ENCODE data around the gene THUMPD2. TPM values are rescaled to one million over a fixed set of nuclear protein-coding genes. Genes with fewer than 3 reads are reported as not detected.

THUMPD2 gene
- total RNA-seq, 1 experiment from 2014 or later, result 19.6 TPM

DNA sequence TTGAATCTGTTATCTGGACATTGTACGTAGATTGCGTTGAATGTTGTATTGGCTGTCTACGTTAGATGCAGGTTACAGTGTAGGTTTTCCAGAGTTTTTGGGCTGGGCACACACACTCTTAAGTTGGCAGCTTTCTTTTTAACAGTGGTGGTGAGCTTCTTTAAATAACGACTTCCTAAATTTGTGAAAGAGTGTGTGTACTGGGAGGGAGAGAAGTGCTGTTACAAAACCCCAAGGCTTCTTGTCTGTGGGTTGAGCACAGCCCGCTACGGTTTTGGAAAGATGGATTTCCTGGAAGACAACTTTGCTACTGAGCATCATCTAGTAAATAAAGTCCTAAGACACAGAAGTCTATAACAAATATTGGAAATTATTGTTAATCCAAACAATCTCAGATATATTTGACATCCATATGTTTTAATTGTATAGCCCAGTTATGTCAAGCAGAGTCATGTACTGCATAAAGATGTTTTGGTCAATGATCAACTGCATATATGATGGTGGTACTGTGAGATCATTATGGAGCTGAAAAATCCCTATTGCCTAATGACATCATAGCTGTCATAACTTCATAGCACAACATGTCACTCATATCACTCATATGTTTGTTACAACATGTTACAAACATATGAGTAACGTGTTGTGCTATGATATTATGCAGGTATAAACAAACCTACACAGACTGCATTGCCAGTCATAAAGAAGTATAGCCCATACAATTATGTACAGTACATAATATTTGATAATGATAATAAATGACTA lies 7.9 kb upstream of the THUMPD2 start:
- Mint-ChIP-seq H3K4me1 (peaks cover 14% of the 10 kb centered on the region), H3K27ac (no peak overlapping the region), H3K4me3 (no peak overlapping the region), H3K36me3 (peaks cover 29% of the 10 kb centered on the region), H3K9me3 (peaks cover 28% of the 10 kb centered on the region), H3K27me3 (ENCODE audit: low read depth) (peaks cover 4% of the 10 kb centered on the region; the same call in 1 of the 2 replicates)
- ChIA-PET POLR2A (no interaction called here), CTCF (no interaction called here)
- TF ChIP-seq MYBL2 (CRISPR knock-in tag; IDR thresholded peaks at IDR 0.05) (no peak), PREB (CRISPR knock-in tag; IDR thresholded peaks at IDR 0.05; ENCODE audit: borderline replicate concordance) (no peak), ATF3 (CRISPR knock-in tag; conservative IDR thresholded peaks at IDR 0.05) (no peak), CTCF (IDR thresholded peaks at IDR 0.05) (no peak)
- TF ChIP-seq, protein P1, sequence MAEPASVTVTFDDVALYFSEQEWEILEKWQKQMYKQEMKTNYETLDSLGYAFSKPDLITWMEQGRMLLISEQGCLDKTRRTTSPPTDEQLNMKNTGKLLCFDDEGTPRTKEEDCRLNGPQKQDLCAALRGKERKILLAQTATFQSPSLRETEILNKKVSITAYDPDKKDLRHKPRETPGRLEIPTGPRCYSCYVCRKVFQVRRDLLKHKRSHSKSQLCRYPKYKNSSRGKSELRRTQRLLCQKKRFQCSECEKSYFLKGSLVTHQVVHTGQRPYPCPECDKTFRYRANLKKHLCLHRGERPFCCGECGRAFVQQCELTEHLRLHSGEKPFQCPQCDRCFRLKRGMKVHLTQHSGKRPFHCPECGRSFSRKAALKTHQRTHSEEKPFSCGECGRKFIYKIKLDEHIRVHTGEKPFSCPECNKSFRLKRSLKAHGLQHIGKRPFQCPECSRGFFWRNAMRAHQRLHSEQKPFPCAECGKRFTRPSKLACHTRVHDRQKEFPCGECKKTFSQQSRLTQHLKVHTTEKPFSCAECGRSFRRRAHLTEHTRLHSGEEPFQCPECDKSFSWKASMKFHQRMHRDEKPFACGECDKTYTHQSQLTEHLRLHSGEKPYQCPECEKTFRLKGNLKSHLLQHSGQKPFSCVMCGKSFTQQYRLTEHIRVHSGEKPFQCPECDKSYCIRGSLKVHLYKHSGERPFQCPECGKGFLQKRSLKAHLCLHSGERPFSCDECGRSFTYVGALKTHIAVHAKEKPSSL (CRISPR knock-in tag; conservative IDR thresholded peaks at IDR 0.05), result no peak
- no peak for DNase-seq (ENCODE audit: low spot score)
- ATAC-seq, result no peak

GRCh38 chr2:39782591-39782990 lies 3.5 kb upstream of the THUMPD2 start:
- ChIA-PET CTCF (no interaction called here), POLR2A (no interaction called here)
- Mint-ChIP-seq H3K27me3 (ENCODE audit: low read depth) (peaks cover 3% of the 10 kb centered on the region; the same call in 1 of the 2 replicates), H3K4me3 (no peak overlapping the region), H3K27ac (no peak overlapping the region), H3K36me3 (no peaks in the 10 kb centered on the region), H3K9me3 (no peaks in the 10 kb centered on the region), H3K4me1 (peaks cover 45% of the 10 kb centered on the region)
- ATAC-seq (no peak), DNase-seq (ENCODE audit: low spot score) (no peak)
- TF ChIP-seq AR (CRISPR knock-in tag; IDR thresholded peaks at IDR 0.05) (no peak), FOXP1 (CRISPR knock-in tag; IDR thresholded peaks at IDR 0.05; ENCODE audit: borderline replicate concordance) (no peak), SMAD3 (CRISPR knock-in tag; IDR thresholded peaks at IDR 0.05; ENCODE audit: borderline replicate concordance) (no peak), ATF1 (CRISPR knock-in tag; IDR thresholded peaks at IDR 0.05) (no peak), ZNF396 (CRISPR knock-in tag; IDR thresholded peaks at IDR 0.05; ENCODE audit: borderline replicate concordance) (no peak), ZNF121 (CRISPR knock-in tag; IDR thresholded peaks at IDR 0.05) (no peak), RELA (CRISPR knock-in tag; IDR thresholded peaks at IDR 0.05; ENCODE audit: borderline replicate concordance) (no peak), PREB (CRISPR knock-in tag; IDR thresholded peaks at IDR 0.05; ENCODE audit: borderline replicate concordance) (no peak), SMAD4 (CRISPR knock-in tag; IDR thresholded peaks at IDR 0.05) (no peak), ZNF317 (CRISPR knock-in tag; IDR thresholded peaks at IDR 0.05; ENCODE audit: borderline replicate concordance, low read depth) (no peak), FOXK1 (CRISPR knock-in tag; IDR thresholded peaks at IDR 0.05) (no peak), GABPB1 (CRISPR knock-in tag; IDR thresholded peaks at IDR 0.05) (no peak)
- TF ChIP-seq, protein P2, sequence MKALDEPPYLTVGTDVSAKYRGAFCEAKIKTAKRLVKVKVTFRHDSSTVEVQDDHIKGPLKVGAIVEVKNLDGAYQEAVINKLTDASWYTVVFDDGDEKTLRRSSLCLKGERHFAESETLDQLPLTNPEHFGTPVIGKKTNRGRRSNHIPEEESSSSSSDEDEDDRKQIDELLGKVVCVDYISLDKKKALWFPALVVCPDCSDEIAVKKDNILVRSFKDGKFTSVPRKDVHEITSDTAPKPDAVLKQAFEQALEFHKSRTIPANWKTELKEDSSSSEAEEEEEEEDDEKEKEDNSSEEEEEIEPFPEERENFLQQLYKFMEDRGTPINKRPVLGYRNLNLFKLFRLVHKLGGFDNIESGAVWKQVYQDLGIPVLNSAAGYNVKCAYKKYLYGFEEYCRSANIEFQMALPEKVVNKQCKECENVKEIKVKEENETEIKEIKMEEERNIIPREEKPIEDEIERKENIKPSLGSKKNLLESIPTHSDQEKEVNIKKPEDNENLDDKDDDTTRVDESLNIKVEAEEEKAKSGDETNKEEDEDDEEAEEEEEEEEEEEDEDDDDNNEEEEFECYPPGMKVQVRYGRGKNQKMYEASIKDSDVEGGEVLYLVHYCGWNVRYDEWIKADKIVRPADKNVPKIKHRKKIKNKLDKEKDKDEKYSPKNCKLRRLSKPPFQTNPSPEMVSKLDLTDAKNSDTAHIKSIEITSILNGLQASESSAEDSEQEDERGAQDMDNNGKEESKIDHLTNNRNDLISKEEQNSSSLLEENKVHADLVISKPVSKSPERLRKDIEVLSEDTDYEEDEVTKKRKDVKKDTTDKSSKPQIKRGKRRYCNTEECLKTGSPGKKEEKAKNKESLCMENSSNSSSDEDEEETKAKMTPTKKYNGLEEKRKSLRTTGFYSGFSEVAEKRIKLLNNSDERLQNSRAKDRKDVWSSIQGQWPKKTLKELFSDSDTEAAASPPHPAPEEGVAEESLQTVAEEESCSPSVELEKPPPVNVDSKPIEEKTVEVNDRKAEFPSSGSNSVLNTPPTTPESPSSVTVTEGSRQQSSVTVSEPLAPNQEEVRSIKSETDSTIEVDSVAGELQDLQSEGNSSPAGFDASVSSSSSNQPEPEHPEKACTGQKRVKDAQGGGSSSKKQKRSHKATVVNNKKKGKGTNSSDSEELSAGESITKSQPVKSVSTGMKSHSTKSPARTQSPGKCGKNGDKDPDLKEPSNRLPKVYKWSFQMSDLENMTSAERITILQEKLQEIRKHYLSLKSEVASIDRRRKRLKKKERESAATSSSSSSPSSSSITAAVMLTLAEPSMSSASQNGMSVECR (CRISPR knock-in tag; IDR thresholded peaks at IDR 0.05; ENCODE audit: borderline replicate concordance), result no peak
